ENCODE data around the gene DOCK6.

The DOCK6 gene

DNA sequence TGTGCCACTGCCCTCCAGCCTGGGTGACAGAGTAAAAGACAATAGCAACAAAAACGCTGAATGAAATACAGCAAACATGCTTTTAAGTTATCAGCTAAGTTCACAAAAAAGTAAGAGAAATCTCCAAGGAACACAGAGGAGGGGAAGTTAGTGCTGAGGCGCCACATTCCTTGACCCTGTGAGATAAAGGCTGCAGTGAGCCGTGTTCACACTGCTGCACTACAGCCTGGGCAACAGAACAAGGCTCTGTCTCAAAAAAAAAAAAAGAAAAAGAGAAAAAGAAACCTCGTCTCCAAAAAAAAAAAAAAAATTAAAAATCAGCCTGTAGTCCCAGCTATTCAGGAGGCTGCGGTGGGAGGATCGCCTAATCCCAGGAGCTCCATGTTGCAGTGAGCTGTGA, 16.3 kb upstream of the DOCK6 start:
- DNase-seq (ENCODE audit: low read depth in 2 of 2) = no peak

DNA sequence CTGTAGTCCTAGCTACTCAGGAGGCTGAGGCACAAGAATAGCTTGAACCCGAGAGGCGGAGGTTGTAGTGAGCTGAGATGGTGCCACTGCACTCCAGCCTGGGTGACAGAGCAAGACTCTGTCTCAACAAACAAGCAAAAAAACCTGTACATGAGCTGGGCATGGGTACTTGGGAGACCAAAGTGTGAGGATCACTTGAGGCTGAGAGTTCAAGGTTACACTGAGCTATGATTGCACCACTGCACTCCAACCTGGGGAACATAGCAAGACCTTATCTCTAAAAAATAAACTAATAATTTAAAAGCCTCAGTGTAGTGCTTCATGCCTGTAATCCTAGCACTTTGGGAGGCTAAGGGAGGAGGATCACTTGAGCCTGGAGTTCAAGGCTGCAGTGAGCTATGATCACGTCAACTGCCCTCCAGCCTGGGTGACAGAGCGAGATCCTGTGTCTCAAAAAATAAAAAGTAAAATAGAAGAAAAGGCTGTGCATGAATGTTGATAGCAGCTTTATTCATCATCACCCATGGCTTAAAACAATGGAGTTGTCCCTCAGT, 12.3 kb upstream of the DOCK6 start:
- no peak for DNase-seq (ENCODE audit: low read depth in 2 of 2)

- DNase-seq (ENCODE audit: low read depth in 2 of 2) = no peak
Measured at GRCh38 chr19:11273989-11274388, 11.7 kb upstream of the DOCK6 start.

- no peak for DNase-seq (ENCODE audit: low read depth in 2 of 2)
Measured at GRCh38 chr19:11273296-11273695, 11.0 kb upstream of the DOCK6 start.

DNA sequence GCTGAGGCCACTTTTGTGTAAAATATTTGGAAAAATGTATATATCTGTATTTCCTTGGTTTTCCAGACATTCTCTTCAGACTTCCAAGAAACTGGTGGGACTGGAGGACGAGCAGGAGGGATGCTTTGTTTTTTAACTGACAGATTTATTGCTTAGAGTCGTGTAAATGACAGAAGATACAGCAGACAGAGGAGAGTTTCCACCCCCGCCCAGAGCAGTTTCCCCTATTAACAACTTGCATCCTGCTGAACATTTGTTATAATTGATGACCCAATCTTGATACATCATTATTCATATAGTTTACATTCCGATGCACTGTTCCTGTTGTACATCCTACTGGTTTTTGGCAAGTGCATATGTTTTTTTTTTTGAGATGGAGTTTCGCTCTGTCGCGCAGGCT, 7.1 kb upstream of the DOCK6 start:
- no peak for DNase-seq (ENCODE audit: low read depth in 2 of 2)

GRCh38 chr19:11268783-11269267, 6.5 kb upstream of the DOCK6 start:
- DNase-seq (ENCODE audit: low read depth in 2 of 2) = no peak

- DNase-seq (ENCODE audit: low read depth in 2 of 2) = no peak
Measured at GRCh38 chr19:11267316-11268085, 5.2 kb upstream of the DOCK6 start.

DNA sequence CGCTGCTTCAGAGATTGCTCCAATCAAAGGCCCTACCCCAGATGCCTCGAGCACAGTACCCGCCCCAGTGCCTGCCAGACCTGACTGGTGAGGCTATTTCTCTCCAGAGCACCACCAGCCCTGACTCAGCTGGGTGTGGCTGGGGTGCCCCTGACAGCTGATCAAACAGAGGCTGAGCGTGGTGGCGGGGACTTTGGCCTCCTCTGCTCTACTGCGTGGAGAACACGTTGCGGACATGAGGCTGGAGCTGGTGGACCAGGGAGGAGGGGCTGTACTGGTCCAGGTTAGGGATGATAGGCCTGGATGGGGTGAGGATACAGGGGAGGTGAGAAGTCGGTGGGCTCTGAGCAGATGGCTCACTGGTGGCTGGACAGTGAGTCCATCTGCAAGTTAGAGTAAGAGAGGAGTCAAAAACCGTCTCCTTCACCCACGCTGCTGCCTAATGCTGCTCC, 3.5 kb upstream of the DOCK6 start:
- DNase-seq (ENCODE audit: low read depth in 2 of 2) = no peak

DNA sequence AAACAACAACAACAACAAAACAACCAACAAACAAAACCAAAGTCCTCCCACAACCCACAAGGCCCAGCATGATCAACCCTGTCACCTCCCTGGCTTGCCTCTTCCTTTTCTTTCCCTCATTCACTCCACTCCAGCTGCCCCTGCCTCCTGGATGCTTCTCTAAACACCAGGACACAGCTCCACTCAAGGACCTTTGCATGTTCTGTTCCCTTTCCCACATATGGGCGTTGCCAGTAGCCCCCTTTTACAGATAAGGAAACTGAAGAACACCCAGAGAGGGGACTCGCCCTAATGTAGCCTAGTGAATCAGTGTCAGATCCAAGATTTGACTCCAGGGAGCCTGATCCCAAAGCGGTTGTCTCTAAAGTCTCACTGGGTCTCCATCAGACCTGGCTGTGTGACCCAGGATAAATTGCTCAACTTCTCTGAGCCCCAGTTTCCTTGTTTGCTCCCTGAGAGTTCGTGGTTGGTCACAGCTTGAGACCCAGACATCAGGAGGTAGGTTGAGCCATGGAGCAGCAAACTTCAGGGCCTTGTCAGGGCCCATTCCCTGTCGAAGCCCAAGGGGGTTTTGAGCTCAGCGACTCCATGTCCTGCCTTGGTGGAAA, 3.0 kb upstream of the DOCK6 start:
- DNase-seq (ENCODE audit: low read depth in 2 of 2) = no peak

- no peak for DNase-seq (ENCODE audit: low read depth in 2 of 2)
Measured at GRCh38 chr19:11264452-11265176, 2.3 kb upstream of the DOCK6 start.

DNA sequence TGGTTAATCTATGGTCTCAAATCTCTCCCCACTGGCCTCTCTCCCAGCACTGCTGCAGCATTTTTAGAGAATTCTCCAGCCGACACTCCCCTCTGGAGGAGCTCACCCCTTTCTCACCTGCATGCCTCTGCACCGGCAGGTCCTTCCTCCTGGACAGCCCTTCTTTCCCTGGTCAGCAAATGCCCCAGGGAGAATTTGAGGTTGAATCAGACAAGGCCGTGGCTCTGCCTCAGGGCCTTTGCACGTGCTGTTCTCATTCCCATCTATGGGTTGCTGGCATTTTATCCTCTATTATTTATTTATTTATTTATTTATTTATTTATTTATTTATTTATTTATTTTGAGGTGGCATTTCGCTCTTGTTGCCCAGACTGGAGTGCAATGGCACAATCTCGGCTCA, 1.4 kb upstream of the DOCK6 start:
- DNase-seq (ENCODE audit: low read depth in 2 of 2) = no peak

DNA sequence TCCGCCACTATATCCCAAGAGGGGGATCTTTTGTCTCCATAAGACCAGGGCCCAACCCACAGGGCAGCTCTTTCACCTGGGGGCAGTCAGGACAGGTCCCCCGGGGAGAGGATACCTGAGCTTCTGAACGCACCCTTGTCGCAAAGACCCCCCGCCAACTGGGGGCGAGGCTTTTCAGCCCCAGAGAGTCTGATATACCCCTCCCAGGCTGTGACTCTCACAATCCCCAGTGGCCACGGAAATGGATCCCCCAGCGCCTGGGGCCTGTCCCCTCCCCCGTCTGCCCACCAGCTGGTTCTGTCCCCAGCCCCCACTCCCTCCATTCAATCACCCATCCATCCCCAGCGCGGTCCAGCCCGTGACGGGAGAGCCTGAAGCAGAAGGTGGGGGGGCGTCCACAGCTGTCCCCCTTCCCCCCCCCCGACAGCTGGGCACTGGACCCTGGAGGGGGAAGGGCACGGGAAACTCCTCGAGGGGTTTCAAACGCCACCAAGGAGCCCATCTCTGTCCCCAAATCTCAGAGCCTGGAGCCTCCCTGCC, 823 bp downstream of the DOCK6 start:
- DNase-seq (ENCODE audit: low read depth in 2 of 2) = no peak

GRCh38 chr19:11260996-11261395, 1.3 kb downstream of the DOCK6 start:
- no peak for DNase-seq (ENCODE audit: low read depth in 2 of 2)

- DNase-seq (ENCODE audit: low read depth in 2 of 2) = no peak
Measured at GRCh38 chr19:11257846-11258380, 4.4 kb downstream of the DOCK6 start.

DNA sequence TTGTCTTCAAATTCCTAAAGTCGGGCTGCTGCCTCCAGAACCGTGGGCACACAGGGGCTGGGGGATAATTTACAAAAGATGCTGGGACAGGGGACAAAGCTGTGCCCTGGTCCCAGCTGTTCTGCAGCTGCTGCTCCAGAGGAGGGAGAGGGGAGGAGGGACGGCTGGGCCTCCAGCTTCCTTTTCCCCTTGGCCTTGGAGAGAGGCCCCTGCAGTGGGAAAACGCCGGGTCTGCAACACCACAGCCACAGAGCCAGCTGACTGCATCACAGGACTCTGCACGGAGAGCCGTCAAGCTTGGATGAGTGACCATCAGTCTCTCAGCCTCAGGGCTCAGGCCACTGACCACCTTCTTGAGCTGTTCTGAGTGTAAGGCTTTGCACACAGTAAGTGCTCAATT, 6.1 kb downstream of the DOCK6 start:
- no peak for DNase-seq (ENCODE audit: low read depth in 2 of 2)

DNA sequence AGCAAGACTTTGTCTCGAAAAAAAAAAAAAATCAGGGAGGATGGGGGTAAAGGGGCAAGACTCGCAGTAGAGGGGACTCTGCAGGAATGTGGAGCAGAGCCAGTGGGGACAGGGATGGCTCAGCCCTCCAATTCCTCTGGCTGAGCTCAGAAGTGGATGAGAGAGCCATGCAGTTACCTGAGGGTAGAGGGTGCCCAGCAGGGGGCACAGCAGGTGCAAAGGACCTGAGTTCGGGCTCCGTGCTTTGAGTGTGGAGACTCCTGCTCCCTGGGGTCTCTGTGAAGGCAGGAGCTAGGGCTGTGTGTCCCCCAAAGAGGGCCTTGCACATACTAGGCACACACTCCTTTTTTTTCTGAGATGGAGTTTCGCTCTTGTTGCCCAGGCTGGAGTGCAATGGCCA, 7.7 kb downstream of the DOCK6 start:
- DNase-seq (ENCODE audit: low read depth in 2 of 2) = no peak

- DNase-seq (ENCODE audit: low read depth in 2 of 2) = no peak
Measured at GRCh38 chr19:11252665-11253355, 9.5 kb downstream of the DOCK6 start.

DNA sequence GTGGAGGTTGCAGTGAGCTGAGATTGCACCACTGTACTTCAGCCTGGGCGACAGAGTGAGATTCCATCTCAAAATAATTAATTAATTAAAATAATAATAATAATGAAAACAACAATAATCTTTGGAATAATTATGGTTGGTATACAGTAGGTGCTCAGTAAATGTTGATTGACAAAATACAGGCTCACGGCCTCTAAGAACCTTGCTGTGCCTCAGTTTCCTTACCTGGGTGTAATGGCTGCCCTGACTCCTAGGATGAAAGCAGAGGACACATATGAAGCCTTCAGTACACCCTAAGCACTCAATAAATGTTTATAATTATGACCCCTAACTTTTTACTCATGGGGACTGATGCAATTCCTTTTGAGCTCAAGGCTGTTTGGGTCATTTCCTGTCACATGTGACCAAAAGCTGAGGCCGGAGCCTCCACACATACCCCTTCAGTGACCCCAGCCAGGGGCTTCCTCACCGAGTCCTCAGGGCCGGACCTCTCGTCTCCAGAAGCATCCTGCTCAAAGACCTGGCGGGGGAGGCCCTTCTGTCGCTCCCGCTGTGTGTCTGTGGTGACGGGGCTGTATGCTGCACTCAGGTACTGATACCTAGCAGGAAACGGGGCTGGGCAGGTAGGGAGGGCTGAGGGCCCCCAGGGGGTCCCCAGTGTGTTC, 10.5 kb downstream of the DOCK6 start:
- no peak for DNase-seq (ENCODE audit: low read depth in 2 of 2)

DNA sequence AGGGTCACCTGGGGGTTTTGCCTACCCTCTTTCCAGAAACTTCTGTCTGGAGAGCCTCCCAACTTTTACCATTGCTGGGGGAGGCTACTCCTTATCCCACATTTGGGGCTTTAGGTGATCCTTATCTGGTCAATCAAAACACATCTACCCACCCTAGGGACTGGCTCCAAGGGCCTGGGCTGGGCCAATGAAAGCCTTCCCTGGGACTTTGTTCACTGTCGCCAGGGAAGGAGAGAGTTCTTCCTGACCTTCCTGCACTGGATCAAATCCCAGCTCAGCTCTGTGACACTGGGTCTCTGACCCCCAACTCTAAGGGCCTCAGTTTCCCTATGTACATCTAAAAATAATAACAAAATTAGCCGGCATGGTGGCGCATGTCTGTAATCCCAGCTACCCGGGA, 11.1 kb downstream of the DOCK6 start:
- no peak for DNase-seq (ENCODE audit: low read depth in 2 of 2)

- no peak for DNase-seq (ENCODE audit: low read depth in 2 of 2)
Measured at GRCh38 chr19:11248852-11249251, 13.5 kb downstream of the DOCK6 start.

GRCh38 chr19:11247934-11248333, 14.4 kb downstream of the DOCK6 start:
- no peak for DNase-seq (ENCODE audit: low read depth in 2 of 2)

Data from stimulated activated CD4-positive, alpha-beta T cell treated with anti-CD3 and anti-CD28 coated beads, Interleukin-4, amount 100 ng/mL, for 48 hours (primary cell).